VCaP (cell line): ENCODE data around the gene ADGRD1.

Source experiments
- H3K27ac ChIP-seq: fragments of 450-650 bp; 2 replicates; pipeline ENCODE4 v1.5.1; 2017
- TF ChIP-seq, protein P1 (sequence below): fragments of 450-650 bp; conservative IDR thresholded peaks from 2 replicates; pipeline ENCODE4 v1.5.1; 2017; ENCODE audit warnings: mild to moderate bottlenecking, moderate library complexity

The ADGRD1 gene

DNA sequence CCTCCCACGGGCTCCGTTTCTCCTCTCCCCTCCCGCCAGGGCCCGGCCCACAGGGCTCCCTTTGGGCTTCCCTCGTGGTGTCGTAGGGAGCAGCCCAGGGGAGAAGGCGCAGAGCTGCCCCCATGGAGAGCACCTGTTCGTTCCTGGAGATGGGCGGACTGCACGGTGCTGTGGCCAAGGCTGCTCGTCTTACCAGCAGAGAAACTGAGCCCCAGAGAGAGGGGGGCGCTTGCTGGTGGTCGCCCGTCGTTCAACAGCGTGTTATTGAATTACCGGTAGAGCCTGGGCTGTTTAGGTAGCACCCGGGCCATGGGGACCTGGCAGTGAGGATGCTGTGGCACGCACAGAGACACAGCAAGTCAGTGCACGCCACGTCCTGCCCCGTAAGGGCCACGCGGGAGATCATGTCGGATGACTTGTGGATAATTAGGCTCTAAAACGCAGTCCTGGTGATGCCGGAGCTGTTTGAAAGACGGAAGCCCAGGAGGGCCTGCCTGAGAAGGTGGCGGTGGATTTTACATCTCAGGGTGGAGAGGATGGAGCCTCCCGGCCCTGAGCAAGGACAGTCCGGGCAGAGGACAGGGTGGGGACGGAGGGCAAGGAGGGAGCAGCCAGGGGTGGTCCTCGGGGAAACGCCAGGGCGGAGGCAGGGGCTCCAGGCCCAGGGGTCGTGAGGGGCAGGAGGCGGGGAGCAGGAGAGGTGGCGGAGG, 134.4 kb downstream of the ADGRD1 start:
- TF ChIP-seq, protein P1, sequence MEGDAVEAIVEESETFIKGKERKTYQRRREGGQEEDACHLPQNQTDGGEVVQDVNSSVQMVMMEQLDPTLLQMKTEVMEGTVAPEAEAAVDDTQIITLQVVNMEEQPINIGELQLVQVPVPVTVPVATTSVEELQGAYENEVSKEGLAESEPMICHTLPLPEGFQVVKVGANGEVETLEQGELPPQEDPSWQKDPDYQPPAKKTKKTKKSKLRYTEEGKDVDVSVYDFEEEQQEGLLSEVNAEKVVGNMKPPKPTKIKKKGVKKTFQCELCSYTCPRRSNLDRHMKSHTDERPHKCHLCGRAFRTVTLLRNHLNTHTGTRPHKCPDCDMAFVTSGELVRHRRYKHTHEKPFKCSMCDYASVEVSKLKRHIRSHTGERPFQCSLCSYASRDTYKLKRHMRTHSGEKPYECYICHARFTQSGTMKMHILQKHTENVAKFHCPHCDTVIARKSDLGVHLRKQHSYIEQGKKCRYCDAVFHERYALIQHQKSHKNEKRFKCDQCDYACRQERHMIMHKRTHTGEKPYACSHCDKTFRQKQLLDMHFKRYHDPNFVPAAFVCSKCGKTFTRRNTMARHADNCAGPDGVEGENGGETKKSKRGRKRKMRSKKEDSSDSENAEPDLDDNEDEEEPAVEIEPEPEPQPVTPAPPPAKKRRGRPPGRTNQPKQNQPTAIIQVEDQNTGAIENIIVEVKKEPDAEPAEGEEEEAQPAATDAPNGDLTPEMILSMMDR, result no peak
- H3K27ac ChIP-seq, result no peak overlapping the region

DNA sequence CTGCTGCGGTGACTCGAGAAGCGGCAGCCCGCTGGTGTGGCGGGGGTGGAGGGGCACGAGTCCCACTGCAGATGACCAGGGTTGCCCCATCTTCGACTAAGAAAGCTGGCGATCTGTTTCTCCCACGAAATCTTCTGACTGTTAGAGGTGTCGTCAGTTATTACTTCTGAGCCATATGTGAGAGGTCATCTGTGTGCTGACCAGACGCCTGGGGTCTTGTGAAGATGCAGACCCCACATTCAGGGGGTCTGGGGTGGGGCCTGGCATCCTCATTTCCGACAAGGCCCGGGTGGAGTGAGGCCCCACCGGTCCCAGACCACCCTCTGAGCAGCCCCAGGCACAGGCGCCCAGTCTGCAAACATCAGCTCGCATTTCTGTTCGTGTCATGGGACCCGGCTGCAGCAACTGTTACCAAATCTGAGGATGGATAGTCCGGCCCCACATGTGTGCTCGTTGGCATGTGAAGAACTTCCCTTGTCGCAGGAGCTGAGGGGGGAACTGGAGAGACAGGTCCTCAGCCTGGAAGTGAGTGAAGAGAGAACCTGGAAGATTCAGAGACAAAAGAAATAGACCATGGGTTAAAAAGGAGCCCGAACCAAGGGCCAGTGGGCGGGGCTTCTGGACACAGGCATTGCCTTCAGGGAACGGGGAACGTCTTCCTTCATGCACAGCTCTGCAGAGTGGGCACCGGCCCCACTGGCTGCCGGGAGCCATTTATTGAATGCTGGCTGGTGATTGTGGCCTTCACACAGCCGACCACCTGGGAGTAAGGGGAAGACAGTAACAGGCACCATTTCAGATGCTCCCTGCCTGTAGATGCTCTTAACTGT, 135.2 kb downstream of the ADGRD1 start:
- TF ChIP-seq, protein P1, result no peak
- H3K27ac ChIP-seq, result no peak overlapping the region

DNA sequence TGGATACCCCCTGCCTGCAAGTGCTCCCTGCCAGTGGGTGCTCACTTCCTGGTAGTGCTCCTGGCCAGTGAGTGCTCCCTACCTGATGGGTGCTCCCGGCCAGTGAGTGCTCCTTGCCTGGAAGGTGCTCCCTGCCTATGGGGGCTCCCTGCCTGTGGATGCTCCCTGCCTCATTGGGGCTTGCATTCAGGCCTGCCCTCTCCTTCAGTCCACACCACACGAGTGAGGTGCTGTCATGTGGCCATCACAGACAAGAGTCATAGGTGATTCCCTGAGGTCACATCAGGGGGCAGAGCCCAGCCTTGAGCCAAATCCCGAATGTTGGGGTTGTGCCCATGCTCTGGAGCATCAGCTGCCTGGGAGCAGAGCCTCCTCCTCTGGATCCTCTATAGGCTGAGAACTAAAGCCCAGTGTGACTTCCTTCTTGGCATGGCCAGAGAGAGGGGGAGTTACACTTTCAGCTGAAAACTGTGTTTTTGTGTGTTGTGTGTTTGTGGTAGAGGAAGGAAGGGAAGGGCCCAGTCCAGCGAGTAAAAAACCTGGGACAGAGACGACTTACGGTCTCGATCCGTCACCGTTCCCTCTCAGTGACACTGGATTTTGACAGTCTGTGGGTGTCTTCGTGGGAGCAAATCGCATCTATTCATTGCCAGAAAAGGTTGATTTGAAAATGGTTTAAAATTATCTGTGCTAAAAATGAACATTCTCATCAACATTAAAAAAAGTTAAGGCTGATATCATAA, 136.0 kb downstream of the ADGRD1 start:
- TF ChIP-seq, protein P1, result no peak
- H3K27ac ChIP-seq, result no peak overlapping the region

DNA sequence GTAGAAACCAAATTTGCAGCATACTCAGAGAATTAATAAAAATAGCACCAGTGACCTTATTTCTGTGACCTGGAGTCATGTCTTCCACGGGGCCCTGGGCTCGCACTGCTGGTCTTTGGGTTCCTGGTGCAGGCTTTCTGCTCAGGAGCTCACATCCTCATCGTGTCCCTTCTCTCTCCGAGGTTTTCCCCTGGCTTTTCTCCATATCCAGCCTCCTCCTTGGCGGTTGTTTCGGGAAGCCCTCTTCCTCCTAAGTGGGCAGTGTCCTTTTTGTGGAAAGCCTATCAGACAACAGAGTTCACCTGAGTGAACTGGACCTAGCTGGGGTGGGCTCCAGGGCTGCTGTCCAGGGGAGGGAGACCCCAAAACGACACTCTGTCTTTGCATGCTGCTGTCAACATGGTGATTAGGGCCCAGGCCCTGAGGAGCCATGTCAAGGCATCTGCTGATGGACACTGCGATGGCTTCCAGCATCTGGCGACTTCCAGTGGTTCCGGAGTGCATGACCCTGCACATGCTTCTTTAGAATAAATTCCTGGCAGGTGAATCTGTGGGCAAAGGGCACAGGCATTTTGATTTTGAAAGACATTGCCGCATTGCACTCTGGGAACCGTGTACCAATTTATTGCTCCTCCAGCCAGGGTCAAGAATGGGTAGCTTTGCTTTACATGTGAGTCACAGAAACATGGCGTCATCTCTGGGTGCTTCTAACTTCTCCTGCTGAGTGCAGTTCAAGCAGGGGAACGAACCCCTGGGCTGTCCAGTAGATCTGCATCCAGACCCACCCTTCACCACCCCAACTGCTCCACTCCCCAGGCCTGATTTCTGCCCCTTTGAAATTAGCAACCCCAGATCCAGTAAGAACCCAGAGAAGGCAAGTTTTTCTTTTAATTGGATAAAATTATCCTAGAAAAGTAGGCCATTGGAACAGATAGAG, 136.8 kb downstream of the ADGRD1 start:
- H3K27ac ChIP-seq, result no peak overlapping the region
- TF ChIP-seq, protein P1, result no peak

DNA sequence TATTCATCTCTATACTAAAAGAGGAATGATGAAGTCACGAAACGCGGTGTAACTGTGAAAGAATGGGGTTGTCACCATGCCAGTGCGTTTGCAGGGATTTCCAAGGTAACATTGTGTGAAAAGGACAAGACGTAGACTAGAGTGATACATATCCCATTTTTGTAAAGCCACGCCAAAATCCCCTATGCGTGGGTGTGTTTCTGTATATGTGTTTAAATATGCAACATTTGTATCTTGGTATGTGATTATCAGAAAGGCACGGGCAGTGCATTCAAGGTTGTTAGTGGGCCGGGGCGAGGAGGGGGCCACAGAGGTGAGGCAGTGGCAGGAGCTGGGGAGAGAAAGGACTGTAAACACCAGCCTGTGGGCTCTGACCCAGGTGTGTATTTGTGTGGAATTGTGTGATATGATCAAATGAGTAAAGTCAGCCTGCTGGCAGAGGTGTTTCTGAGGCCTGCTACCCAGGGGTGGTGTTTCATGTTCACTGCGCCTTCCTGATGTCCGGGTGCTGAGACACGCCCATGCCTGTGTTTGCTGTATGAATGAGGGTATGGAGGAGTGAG, 137.8 kb downstream of the ADGRD1 start:
- TF ChIP-seq, protein P1, result no peak
- no peak overlapping the region for H3K27ac ChIP-seq

DNA sequence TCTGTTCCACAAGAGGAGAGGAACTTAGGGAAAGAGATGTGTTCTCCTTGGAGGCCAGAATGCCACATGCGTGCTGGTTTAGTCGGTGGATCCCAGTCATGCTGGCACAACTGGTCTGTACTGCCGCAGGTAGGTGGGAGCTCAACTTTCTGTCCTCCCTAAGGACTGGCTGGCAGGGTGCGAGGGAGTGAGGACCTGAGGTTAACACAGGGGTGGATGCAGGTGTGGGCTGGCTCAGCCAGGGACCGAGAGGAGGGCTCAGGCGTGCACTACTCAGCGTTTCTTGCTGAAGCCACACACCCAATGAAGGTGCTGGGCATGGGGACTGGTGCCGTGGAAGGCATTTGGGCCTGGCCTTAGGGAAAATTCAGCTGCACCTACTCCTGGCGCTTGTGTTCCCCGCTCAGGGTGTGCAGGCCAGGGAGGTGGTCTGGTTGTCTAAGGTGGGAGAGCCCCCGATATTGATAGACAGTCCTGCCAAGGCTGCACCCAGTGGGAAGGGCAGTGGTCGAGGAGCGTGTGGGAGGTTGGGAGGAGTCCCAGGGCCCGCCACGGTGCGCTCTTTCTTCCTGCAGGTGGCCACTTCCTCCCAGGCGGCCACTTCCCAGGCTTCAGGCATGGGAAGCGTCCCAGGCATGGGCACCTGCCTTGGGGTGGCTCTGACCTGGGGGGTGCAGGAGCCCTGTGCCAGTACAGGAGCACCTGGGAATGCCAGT, 138.4 kb downstream of the ADGRD1 start:
- H3K27ac ChIP-seq, result no peak overlapping the region
- TF ChIP-seq, protein P1, result no peak
